OCI-LY1 (cell line): ENCODE data around the gene ORC2.

Experiments
- EZH2 ChIP-seq: fragments of 200-600 bp; sonication (generic), shearing (Covaris generic); IDR thresholded peaks from 2 replicates; pipeline ENCODE4 v1.8.0; 2017; ENCODE audit warnings: borderline replicate concordance, mixed run types, mild to moderate bottlenecking, antibody characterized with exemption, low read length, moderate library complexity, mixed read lengths
- TF ChIP-seq, protein P1 (sequence below): fragments of 200-600 bp; sonication (generic), shearing (Covaris generic); IDR thresholded peaks from 2 replicates; pipeline ENCODE4 v1.5.1; 2017; ENCODE audit warnings: mild to moderate bottlenecking, antibody characterized with exemption, low read length, moderate library complexity, mixed read lengths

DNA sequence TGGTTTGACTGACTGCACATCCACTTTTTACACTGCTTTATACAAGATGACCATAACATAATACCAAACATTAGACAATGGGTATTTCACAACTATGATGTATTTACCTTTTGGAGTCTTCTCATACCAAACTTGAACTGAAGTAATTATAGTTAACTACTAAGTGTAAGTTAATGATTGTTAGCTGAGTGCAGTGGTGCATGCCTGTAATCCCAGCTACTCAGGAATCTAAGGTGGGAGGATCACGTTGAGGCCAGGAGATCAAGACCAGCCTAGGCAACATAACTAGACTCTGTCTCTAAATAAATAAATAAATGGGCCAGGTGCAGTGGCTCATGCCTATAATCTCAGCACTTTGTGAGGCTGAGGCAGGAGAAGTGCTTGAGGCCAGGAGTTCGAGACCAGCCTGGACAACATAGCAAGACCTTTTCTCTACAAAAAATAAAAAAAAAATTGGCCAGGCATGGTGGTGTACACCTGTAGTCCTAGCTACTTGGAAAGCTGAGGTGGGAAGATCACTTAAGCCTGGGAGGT is 44.9 kb upstream of the ORC2 start:
- TF ChIP-seq, protein P1, sequence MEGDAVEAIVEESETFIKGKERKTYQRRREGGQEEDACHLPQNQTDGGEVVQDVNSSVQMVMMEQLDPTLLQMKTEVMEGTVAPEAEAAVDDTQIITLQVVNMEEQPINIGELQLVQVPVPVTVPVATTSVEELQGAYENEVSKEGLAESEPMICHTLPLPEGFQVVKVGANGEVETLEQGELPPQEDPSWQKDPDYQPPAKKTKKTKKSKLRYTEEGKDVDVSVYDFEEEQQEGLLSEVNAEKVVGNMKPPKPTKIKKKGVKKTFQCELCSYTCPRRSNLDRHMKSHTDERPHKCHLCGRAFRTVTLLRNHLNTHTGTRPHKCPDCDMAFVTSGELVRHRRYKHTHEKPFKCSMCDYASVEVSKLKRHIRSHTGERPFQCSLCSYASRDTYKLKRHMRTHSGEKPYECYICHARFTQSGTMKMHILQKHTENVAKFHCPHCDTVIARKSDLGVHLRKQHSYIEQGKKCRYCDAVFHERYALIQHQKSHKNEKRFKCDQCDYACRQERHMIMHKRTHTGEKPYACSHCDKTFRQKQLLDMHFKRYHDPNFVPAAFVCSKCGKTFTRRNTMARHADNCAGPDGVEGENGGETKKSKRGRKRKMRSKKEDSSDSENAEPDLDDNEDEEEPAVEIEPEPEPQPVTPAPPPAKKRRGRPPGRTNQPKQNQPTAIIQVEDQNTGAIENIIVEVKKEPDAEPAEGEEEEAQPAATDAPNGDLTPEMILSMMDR, result no peak
- no peak for TF ChIP-seq EZH2
